Thyroid gland (tissue), 4 donors: ENCODE measurements around the gene HCFC1. TPM values are rescaled to one million over a fixed set of nuclear protein-coding genes. Genes with fewer than 3 reads are reported as not detected.

Experiments used
- DNase-seq, 2 donors: peaks; one replicate each; pipeline ENCODE4 v3.0.0-alpha.2; 2019
- H3K27ac ChIP-seq, 3 donors: fragments of 200-600 bp; sonication (generic); 1 replicate in 2 of 3; 2 replicates in 1 of 3; pipeline ENCODE4 v1.5.1; 2016 to 2019; ENCODE audit warnings: mild to moderate bottlenecking in 1 of 3, moderate library complexity in 1 of 3
- H3K27me3 ChIP-seq: fragments of 200-600 bp; sonication (generic); one replicate; pipeline ENCODE4 v1.5.1; 2019
- H3K36me3 ChIP-seq, 2 donors: fragments of 200-600 bp; sonication (generic); one replicate each; pipeline ENCODE4 v1.5.1; 2016 to 2019
- H3K4me1 ChIP-seq, 2 donors: fragments of 200-600 bp; sonication (generic); one replicate each; pipeline ENCODE4 v1.5.1; 2017 to 2019
- H3K4me3 ChIP-seq, 3 donors: fragments of 200-600 bp; sonication (generic); replicated peaks in 1 of 3; 1 replicate in 2 of 3; 2 replicates in 1 of 3; pipeline ENCODE4 v1.5.1; 2016; ENCODE audit warnings: mild to moderate bottlenecking in 1 of 3
- H3K9me3 ChIP-seq: fragments of 200-600 bp; sonication (generic); one replicate; pipeline ENCODE4 v1.5.1; 2017
- CTCF ChIP-seq, 6 experiments: fragments of 200-600 bp in 3 of 6; fragments of 450-650 bp in 3 of 6; sonication (generic) in 3 of 6; IDR thresholded peaks; one replicate each; pipeline ENCODE4 v1.5.1; 2016 to 2019; ENCODE audit warnings: antibody characterized with exemption in 6 of 6, mild to moderate bottlenecking in 2 of 6, inconsistent platforms in 1 of 6, moderate library complexity in 1 of 6
- POLR2A ChIP-seq, 2 donors: fragments of 450-650 bp; IDR thresholded peaks; one replicate each; pipeline ENCODE4 v1.6.1; 2017; ENCODE audit warnings: antibody characterized with exemption in 2 of 2, mild to moderate bottlenecking in 2 of 2, moderate library complexity in 1 of 2
- WGBS, 2 donors: methylation state at CpG; one replicate each; pipeline ENCODE4 v1.1.5; 2017; 5-methylcytosine and 5-hydroxymethylcytosine counted together
- intact Hi-C: fragments of 100-400 bp; cut with DNase I; formaldehyde crosslinking; loops from one replicate; pipeline ENCODE4 v1.15.1; 2023
- total RNA-seq, 4 donors: library from RNA; depleted of rRNA; stranded (reverse); fragments of >200 nt; gene quantifications; one replicate each; pipeline ENCODE4 v1.2.3, GENCODE V29; 2016

The HCFC1 gene
- total RNA-seq = 100 to 1,000 TPM in 1 of 4 donors, 10 to 100 TPM in 3; 23.5 to 119 (median 52.3) TPM

GRCh38 chrX:153971450-153972367 lies at the start of gene HCFC1:
TSS of gene HCFC1 (minus strand) at chrX:153971818. CDS start at chrX:153970840, 978 bp downstream.
- Histone ChIP-seq H3K4me1 (peaks cover 26 to 32% of the 10 kb centered on the region in 2 donors), H3K4me3 (peak within 1 kb of the TSS; percentile 39 to 92 (median 66)), H3K27ac (peak within 1 kb of the TSS; percentile 98 to 100 (median 99)), H3K9me3 (no peaks in the 10 kb centered on the region), H3K27me3 (no peaks in the 10 kb centered on the region), H3K36me3 (no peaks in the 10 kb centered on the region)
- TF ChIP-seq POLR2A (IDR thresholded peaks at IDR 0.05) (no peak), CTCF (IDR thresholded peaks at IDR 0.05) (peak in 1 of 6 experiments; percentile 14)
- intact Hi-C loops = no loop called here
- WGBS, 2 donors = 0% methylated on average over 4 to 8 of the region's 96 CpGs
- peak; percentile 90 for DNase-seq

- intact Hi-C loops = no loop called here
- Histone ChIP-seq H3K36me3 (no peaks in the 10 kb centered on the region), H3K4me3 (no peak overlapping the region), H3K4me1 (peaks cover 9 to 37% of the 10 kb centered on the region in 2 donors), H3K27ac (peak overlapping the region in 1 of 3 donors; percentile 68), H3K27me3 (no peaks in the 10 kb centered on the region), H3K9me3 (no peaks in the 10 kb centered on the region)
- TF ChIP-seq CTCF (IDR thresholded peaks at IDR 0.05) (no peak), POLR2A (IDR thresholded peaks at IDR 0.05) (no peak)
- no peak for DNase-seq
- WGBS, 2 donors = 84 to 88% methylated on average over 1 to 3 of the region's 11 CpGs
Observed at GRCh38 chrX:154021131-154021611, 49.6 kb upstream of the HCFC1 start.

GRCh38 chrX:154020536-154021115 lies 49.0 kb upstream of the HCFC1 start:
- Histone ChIP-seq H3K27me3 (no peaks in the 10 kb centered on the region), H3K36me3 (no peaks in the 10 kb centered on the region), H3K4me3 (peak overlapping the region in 1 of 3 donors; percentile 28), H3K27ac (peak overlapping the region; percentile 65 to 77 (median 68)), H3K9me3 (no peaks in the 10 kb centered on the region), H3K4me1 (peaks cover 9 to 33% of the 10 kb centered on the region in 2 donors)
- intact Hi-C loops = no loop called here
- 62 to 77% methylated on average over 5 to 8 of the region's 9 CpGs for WGBS, 2 donors
- no peak for TF ChIP-seq CTCF (IDR thresholded peaks at IDR 0.05)
- no peak for TF ChIP-seq POLR2A (IDR thresholded peaks at IDR 0.05)
- DNase-seq = no peak

- TF ChIP-seq POLR2A (IDR thresholded peaks at IDR 0.05) (peak in 1 of 2 donors; percentile 48), CTCF (IDR thresholded peaks at IDR 0.05) (no peak)
- no peaks in the 10 kb centered on the region for H3K27me3 ChIP-seq
- peaks cover 9 to 29% of the 10 kb centered on the region in 2 donors for H3K4me1 ChIP-seq
- H3K9me3 ChIP-seq = no peaks in the 10 kb centered on the region
- no CpG with 5 or more reads among the region's 99 CpGs for WGBS, 2 donors
- intact Hi-C loops = no loop called here
- H3K36me3 ChIP-seq = no peaks in the 10 kb centered on the region
- H3K27ac ChIP-seq = peak within 1 kb of the TSS; percentile 65 to 77 (median 68)
- DNase-seq = peak; percentile 48 to 49
- H3K4me3 ChIP-seq = peak within 1 kb of the TSS in 1 of 3 donors; percentile 35
Observed at GRCh38 chrX:154019633-154020528, 48.3 kb upstream of the HCFC1 start, which contains the start of gene IRAK1. TSS of gene IRAK1 (minus strand) at chrX:154019902. CDS start at chrX:154019812, 90 bp downstream.
